Fibroblast of lung (primary cell): Measurements from ENCODE around the gene ANKRD52. TPM values are rescaled to one million over a fixed set of nuclear protein-coding genes. Genes with fewer than 3 reads are reported as not detected.

Experiments used
- DNase-seq, 2 donors: peaks; one replicate each; pipeline versions ENCODE4 v3.0.0 to v3.0.0-alpha.2; 2010; ENCODE audit warnings: low read depth in 2 of 2
- H2AFZ ChIP-seq: 2 replicates; pipeline ENCODE4 v1.5.1; 2012; ENCODE audit warnings: low read length, control low read depth, inconsistent platforms
- H3K27ac ChIP-seq: 2 replicates; pipeline ENCODE4 v1.5.1; 2011; ENCODE audit warnings: low read length, control low read depth; ENCODE audit not compliant: insufficient read depth
- H3K27me3 ChIP-seq: 2 replicates; pipeline ENCODE4 v1.5.1; 2011; ENCODE audit warnings: mild to moderate bottlenecking, low read length; ENCODE audit not compliant: control insufficient read depth, insufficient read depth
- H3K36me3 ChIP-seq: 2 replicates; pipeline ENCODE4 v1.5.1; 2011; ENCODE audit warnings: low read length; ENCODE audit not compliant: control insufficient read depth, insufficient read depth
- H3K4me1 ChIP-seq: 2 replicates; pipeline ENCODE4 v1.5.1; 2011; ENCODE audit warnings: low read length; ENCODE audit not compliant: control insufficient read depth, insufficient read depth; ENCODE audit errors: extremely low read depth
- H3K4me2 ChIP-seq: 2 replicates; pipeline ENCODE4 v1.5.1; 2011; ENCODE audit warnings: low read length, control low read depth; ENCODE audit not compliant: insufficient read depth; ENCODE audit errors: extremely low read depth
- H3K4me3 ChIP-seq, 4 experiments: fragments of 200-600 bp in 1 of 4; sonication (generic) in 1 of 4; replicated peaks in 1 of 4; 2 replicates each; pipeline ENCODE4 v1.5.1; 2011 to 2016; ENCODE audit warnings: low read length in 4 of 4, low read depth in 3 of 4, mild to moderate bottlenecking in 3 of 4, control low read depth in 2 of 4, inconsistent platforms in 1 of 4, mixed read lengths in 1 of 4; ENCODE audit not compliant: insufficient read depth in 1 of 4; ENCODE audit errors: control extremely low read depth in 1 of 4
- H3K79me2 ChIP-seq: 2 replicates; pipeline ENCODE4 v1.5.1; 2012; ENCODE audit warnings: mild to moderate bottlenecking, low read length, inconsistent platforms; ENCODE audit not compliant: control insufficient read depth, insufficient read depth
- H3K9ac ChIP-seq: 2 replicates; pipeline ENCODE4 v1.5.1; 2011; ENCODE audit warnings: mild to moderate bottlenecking, low read length, control low read depth; ENCODE audit not compliant: insufficient read depth
- H3K9me3 ChIP-seq: 2 replicates; pipeline ENCODE4 v1.5.1; 2012; ENCODE audit warnings: low read depth, low read length; ENCODE audit not compliant: control insufficient read depth, insufficient read depth
- H4K20me1 ChIP-seq: 2 replicates; pipeline ENCODE4 v1.5.1; 2011; ENCODE audit warnings: low read length; ENCODE audit not compliant: control insufficient read depth, insufficient read depth; ENCODE audit errors: extremely low read depth
- EZH2 ChIP-seq: IDR thresholded peaks from 2 replicates; pipeline ENCODE4 v1.5.1; 2012; ENCODE audit warnings: low read length, control low read depth, mild to moderate bottlenecking; ENCODE audit errors: missing control alignments
- polyA plus RNA-seq, 2 donors: library from polyadenylated mRNA; depleted of rRNA in 1 of 2; stranded (reverse) in 1 of 2; unstranded in 1 of 2; fragments of >200 nt; gene quantifications; 2 replicates each; pipeline ENCODE4 v1.2.1, GENCODE V29; 2011 to 2012; ENCODE audit warnings: missing spikeins in 1 of 2
- total RNA-seq: library from RNA; depleted of rRNA; stranded (reverse); fragments of >200 nt; gene quantifications from 2 replicates; pipeline ENCODE4 v1.2.1, GENCODE V29; 2014
- TF ChIP-seq, protein P1 (sequence below), 2 donors: IDR thresholded peaks in 1 of 2; conservative IDR thresholded peaks in 1 of 2; 1 replicate in 1 of 2; 2 replicates in 1 of 2; pipeline ENCODE4 v1.5.1; 2011 to 2012; ENCODE audit warnings: low read length in 2 of 2, control low read depth in 1 of 2, inconsistent platforms in 1 of 2, low read depth in 1 of 2, mild to moderate bottlenecking in 1 of 2

ANKRD52 gene
- total and polyA plus RNA-seq, 2 donors (not counting 1 experiment from before 2014, with no cell fraction given) = 12.2 to 14.9 TPM

DNA sequence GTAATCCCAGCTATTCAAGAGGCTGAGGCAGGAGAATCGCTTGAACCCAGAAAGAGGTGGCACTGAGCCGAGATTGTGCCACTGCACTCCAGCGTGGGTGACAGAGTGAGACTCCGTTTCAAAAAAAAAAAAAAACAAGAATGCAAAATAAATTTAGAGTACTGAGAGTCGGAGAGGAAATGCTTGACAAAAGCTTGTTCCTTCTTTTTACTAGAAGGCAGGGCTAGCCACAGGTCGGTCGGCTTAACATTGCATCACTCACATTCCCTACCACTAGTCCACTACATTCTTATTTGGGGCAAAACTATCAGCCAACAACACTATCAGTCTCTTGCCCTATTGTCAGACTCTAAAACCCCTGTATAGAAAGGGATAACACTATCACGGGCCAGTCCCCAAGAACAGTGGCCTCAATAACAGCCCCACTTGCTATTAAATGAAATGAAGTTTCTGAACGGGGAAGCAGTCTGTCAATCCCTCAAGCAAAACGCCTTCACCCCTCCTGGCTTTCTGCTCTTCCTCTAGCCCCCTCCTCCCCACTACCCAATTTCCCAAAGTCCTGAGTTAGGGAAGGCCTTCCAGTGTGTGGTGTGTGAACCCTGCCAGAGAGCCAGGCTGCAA is 37.5 kb downstream of the ANKRD52 start:
- H3K9ac ChIP-seq = peak overlapping the region; percentile 93
- H3K27ac ChIP-seq = peak overlapping the region; percentile 97
- no peak overlapping the region for H2AFZ ChIP-seq
- H3K27me3 ChIP-seq = no peaks in the 10 kb centered on the region
- no peak for TF ChIP-seq EZH2
- TF ChIP-seq, protein P1, sequence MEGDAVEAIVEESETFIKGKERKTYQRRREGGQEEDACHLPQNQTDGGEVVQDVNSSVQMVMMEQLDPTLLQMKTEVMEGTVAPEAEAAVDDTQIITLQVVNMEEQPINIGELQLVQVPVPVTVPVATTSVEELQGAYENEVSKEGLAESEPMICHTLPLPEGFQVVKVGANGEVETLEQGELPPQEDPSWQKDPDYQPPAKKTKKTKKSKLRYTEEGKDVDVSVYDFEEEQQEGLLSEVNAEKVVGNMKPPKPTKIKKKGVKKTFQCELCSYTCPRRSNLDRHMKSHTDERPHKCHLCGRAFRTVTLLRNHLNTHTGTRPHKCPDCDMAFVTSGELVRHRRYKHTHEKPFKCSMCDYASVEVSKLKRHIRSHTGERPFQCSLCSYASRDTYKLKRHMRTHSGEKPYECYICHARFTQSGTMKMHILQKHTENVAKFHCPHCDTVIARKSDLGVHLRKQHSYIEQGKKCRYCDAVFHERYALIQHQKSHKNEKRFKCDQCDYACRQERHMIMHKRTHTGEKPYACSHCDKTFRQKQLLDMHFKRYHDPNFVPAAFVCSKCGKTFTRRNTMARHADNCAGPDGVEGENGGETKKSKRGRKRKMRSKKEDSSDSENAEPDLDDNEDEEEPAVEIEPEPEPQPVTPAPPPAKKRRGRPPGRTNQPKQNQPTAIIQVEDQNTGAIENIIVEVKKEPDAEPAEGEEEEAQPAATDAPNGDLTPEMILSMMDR (conservative IDR thresholded peaks at IDR 0.05 in 1 of 2, IDR thresholded peaks at IDR 0.05 in 1 of 2; ENCODE audit: low read depth in 1 of 2, low read length in 2 of 2) = no peak
- H3K4me3 ChIP-seq = peak overlapping the region; percentile 80 to 87 (median 84)
- H3K9me3 ChIP-seq = no peaks in the 10 kb centered on the region
- H4K20me1 ChIP-seq = no peaks in the 10 kb centered on the region
- H3K4me2 ChIP-seq = peak overlapping the region; percentile 98
- peaks cover 33% of the 10 kb centered on the region for H3K79me2 ChIP-seq
- H3K36me3 ChIP-seq = peaks cover 4% of the 10 kb centered on the region
- DNase-seq = peak; percentile 57 to 63
- H3K4me1 ChIP-seq = peaks cover 19% of the 10 kb centered on the region

DNA sequence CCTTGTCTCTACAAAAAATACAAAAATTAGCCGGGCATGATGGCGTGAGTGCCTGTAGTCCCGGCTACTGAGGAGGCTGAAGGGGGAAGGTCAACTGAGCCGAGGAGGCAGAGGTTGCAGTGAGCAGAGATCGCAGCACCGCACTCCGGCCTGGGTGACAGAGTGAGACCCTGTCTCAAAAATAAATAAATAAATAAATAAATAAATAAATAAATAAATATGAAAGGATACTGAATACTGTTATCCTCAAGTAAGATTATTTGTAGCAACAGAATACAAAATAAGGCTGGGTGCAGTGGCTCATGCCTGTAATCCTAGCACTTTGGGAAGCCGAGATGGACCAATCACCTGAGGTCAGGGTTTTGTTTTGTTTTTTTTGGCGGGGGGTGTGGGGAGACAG is 38.3 kb downstream of the ANKRD52 start:
- Histone ChIP-seq H3K36me3 (peaks cover 6% of the 10 kb centered on the region), H3K4me2 (peak overlapping the region; percentile 32), H3K9ac (no peak overlapping the region), H3K79me2 (peaks cover 35% of the 10 kb centered on the region), H4K20me1 (no peaks in the 10 kb centered on the region), H3K27me3 (no peaks in the 10 kb centered on the region), H3K9me3 (no peaks in the 10 kb centered on the region), H3K27ac (no peak overlapping the region), H3K4me3 (peak overlapping the region in 2 of 4 experiments; percentile 43 to 87), H2AFZ (no peak overlapping the region), H3K4me1 (peaks cover 16% of the 10 kb centered on the region)
- no peak for DNase-seq
- TF ChIP-seq, protein P1 (conservative IDR thresholded peaks at IDR 0.05 in 1 of 2, IDR thresholded peaks at IDR 0.05 in 1 of 2; ENCODE audit: low read depth in 1 of 2, low read length in 2 of 2) = no peak
- TF ChIP-seq EZH2 = no peak

DNA sequence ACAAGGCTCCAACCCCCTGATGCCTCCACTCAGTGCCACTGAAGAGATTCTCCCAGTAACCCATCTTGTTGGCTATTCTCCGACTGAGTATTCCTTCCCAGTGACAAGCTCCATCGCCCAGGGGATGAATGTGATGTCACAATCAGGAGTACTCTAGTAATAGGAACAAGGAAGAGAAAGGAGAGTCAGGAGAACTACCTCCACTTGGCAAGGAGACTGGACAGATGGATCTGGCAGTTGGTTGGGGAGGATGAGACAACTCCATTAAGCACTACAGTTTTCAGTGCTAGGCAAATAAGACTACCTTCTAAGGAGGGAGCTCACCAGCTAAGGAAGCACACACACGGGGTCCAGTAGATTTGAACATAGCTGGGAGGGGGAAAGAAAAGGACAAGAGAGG is 41.7 kb downstream of the ANKRD52 start:
- Histone ChIP-seq H3K27ac (no peak overlapping the region), H3K4me3 (no peak overlapping the region), H3K4me1 (no peaks in the 10 kb centered on the region), H3K4me2 (no peak overlapping the region), H3K9ac (no peak overlapping the region), H3K36me3 (peaks cover 13% of the 10 kb centered on the region), H3K27me3 (no peaks in the 10 kb centered on the region), H4K20me1 (no peaks in the 10 kb centered on the region), H2AFZ (no peak overlapping the region), H3K79me2 (peaks cover 36% of the 10 kb centered on the region), H3K9me3 (no peaks in the 10 kb centered on the region)
- TF ChIP-seq, protein P1 (conservative IDR thresholded peaks at IDR 0.05 in 1 of 2, IDR thresholded peaks at IDR 0.05 in 1 of 2; ENCODE audit: low read depth in 1 of 2, low read length in 2 of 2) = no peak
- no peak for TF ChIP-seq EZH2
- DNase-seq = no peak
